OCI-LY3 (cell line): ENCODE data around the gene FANCE.

ENCODE experiments used
- H2AFZ ChIP-seq: fragments of 200-600, 300-600 bp; shearing (Covaris generic); 2 replicates; pipeline ENCODE4 v1.6.0; 2014; ENCODE audit warnings: antibody characterized with exemption, low read depth, low read length
- H3K27ac ChIP-seq: fragments of 200-600, 300-600 bp; sonication (generic); 2 replicates; pipeline ENCODE4 v1.5.1; 2014; ENCODE audit warnings: mild to moderate bottlenecking, low read length, moderate library complexity, mixed read lengths
- H3K27me3 ChIP-seq: fragments of 200-600, 300-600 bp; sonication (generic); 2 replicates; pipeline ENCODE4 v1.6.1; 2014; ENCODE audit warnings: low read depth, low read length, mixed read lengths
- H3K36me3 ChIP-seq: fragments of 200-600, 300-600 bp; sonication (generic); replicated peaks from 2 replicates; pipeline ENCODE3; 2014; ENCODE audit warnings: low read depth, low read length, mixed read lengths
- H3K4me1 ChIP-seq: fragments of 300-600, 200-600 bp; sonication (generic); 2 replicates; pipeline ENCODE4 v1.6.1; 2014; ENCODE audit warnings: low read length, mixed read lengths
- H3K4me2 ChIP-seq: fragments of 200-600, 300-600 bp; sonication (generic); 2 replicates; pipeline ENCODE4 v1.6.1; 2014; ENCODE audit warnings: low read length, mixed read lengths
- H3K4me3 ChIP-seq: fragments of 300-600, 200-600 bp; sonication (generic); 2 replicates; pipeline ENCODE4 v1.5.1; 2014; ENCODE audit warnings: antibody characterized with exemption, mild to moderate bottlenecking, low read length, moderate library complexity
- H3K79me2 ChIP-seq: fragments of 300-600, 200-600 bp; shearing (Covaris generic); 2 replicates; pipeline ENCODE4 v1.6.1; 2014; ENCODE audit warnings: mild to moderate bottlenecking, low read length, mixed read lengths
- H3K9ac ChIP-seq: fragments of 300-600, 200-600 bp; shearing (Covaris generic); 2 replicates; pipeline ENCODE4 v1.6.0; 2014; ENCODE audit warnings: mild to moderate bottlenecking, low read length, moderate library complexity
- H3K9me3 ChIP-seq: fragments of 200-600, 300-600 bp; shearing (Covaris generic); 2 replicates; pipeline ENCODE4 v1.6.1; 2014; ENCODE audit warnings: low read length, mixed read lengths; ENCODE audit not compliant: insufficient read depth
- H4K20me1 ChIP-seq: fragments of 200-600, 300-600 bp; sonication (generic); 2 replicates; pipeline ENCODE4 v1.6.1; 2016; ENCODE audit warnings: low read length, mixed read lengths; ENCODE audit not compliant: insufficient read depth
- CTCF ChIP-seq: fragments of 200-600, 300-600 bp; sonication (generic); IDR thresholded peaks from 2 replicates; pipeline ENCODE4 v1.5.1; 2014; ENCODE audit warnings: antibody characterized with exemption, low read length, low read depth
- EZH2phosphoT487 ChIP-seq: fragments of 200-600 bp; shearing (Covaris generic); IDR thresholded peaks from 2 replicates; pipeline ENCODE4 v1.6.1; 2018; ENCODE audit warnings: antibody characterized with exemption, mixed run types, low read depth

The FANCE gene

GRCh38 chr6:35468980-35469750 is 17.0 kb downstream of the FANCE start:
- H3K9me3 ChIP-seq, result no peaks in the 10 kb centered on the region
- peak overlapping the region; percentile 73 for H3K27ac ChIP-seq
- H3K36me3 ChIP-seq, result peaks cover 43% of the 10 kb centered on the region
- H4K20me1 ChIP-seq, result peaks cover 45% of the 10 kb centered on the region
- H3K4me2 ChIP-seq, result peak overlapping the region; percentile 92
- no peaks in the 10 kb centered on the region for H3K27me3 ChIP-seq
- TF ChIP-seq CTCF (no peak), EZH2phosphoT487 (no peak)
- H3K4me3 ChIP-seq, result peak overlapping the region; percentile 95
- H3K79me2 ChIP-seq, result peaks cover 39% of the 10 kb centered on the region
- H2AFZ ChIP-seq, result no peak overlapping the region
- H3K4me1 ChIP-seq, result peaks cover 27% of the 10 kb centered on the region
- H3K9ac ChIP-seq, result peak overlapping the region; percentile 92

DNA sequence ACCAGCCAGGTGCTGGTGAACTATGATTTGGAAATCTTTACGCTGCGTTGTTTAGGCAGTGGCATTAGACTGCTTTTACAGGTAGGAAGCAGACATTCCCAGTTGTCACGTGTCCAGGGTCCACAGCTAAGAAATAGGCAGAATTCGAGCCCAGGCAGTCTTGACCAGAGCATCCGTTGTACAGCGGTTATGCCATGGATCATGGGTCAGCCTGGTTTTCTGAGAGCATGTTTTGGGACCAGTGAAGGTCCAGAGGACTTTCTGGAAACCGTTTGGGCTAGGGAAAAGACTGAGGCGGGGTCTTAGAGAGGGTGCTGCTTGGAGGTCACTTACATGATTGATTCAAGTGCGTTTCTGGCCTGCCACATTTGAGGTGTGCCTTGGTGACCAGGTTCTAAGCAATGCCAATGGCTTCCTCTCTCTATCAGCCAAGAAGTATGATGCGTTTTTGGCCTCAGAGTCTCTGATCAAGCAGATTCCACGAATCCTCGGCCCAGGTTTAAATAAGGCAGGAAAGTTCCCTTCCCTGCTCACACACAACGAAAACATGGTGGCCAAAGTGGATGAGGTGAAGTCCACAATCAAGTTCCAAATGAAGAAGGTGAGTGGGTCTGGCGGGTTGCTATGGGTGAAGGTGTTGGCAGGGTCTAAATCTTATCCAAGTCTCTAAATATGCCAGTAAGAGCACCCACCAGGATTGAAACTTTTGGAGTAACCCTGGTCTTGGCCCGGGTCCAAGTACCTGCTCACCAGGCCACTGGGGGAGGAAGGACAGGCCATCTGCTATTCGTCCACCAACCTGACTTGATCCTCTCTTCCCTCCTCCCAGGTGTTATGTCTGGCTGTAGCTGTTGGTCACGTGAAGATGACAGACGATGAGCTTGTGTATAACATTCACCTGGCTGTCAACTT is 17.9 kb downstream of the FANCE start:
- H3K27me3 ChIP-seq, result no peaks in the 10 kb centered on the region
- H3K9me3 ChIP-seq, result no peaks in the 10 kb centered on the region
- H3K36me3 ChIP-seq, result peaks cover 43% of the 10 kb centered on the region
- H3K4me2 ChIP-seq, result peak overlapping the region; percentile 92
- peaks cover 45% of the 10 kb centered on the region for H4K20me1 ChIP-seq
- peak overlapping the region; percentile 95 for H3K4me3 ChIP-seq
- H3K27ac ChIP-seq, result peak overlapping the region; percentile 73
- H3K79me2 ChIP-seq, result peaks cover 39% of the 10 kb centered on the region
- H3K4me1 ChIP-seq, result peaks cover 27% of the 10 kb centered on the region
- H3K9ac ChIP-seq, result peak overlapping the region; percentile 92
- H2AFZ ChIP-seq, result no peak overlapping the region
- no peak for TF ChIP-seq CTCF

DNA sequence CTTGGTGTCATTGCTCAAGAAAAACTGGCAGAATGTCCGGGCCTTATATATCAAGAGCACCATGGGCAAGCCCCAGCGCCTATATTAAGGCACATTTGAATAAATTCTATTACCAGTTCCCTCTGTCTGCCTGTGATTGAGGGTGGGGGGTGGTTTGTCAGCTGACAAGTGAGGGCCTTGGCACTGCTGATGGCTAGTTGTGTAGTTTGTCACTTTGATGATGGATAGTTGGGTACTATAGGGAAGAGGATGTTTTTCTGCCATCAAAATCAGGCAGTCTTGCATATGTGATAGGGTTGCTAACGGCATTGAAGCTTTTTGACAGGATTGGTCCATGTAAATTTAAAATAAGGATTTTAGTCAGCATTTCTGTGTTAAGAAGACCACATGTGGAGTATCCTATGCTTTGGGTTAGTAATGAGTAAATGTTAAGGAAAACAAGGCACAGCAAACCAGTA is 18.6 kb downstream of the FANCE start:
- Histone ChIP-seq H3K27me3 (no peaks in the 10 kb centered on the region), H3K9me3 (no peaks in the 10 kb centered on the region), H3K9ac (no peak overlapping the region), H3K4me1 (peaks cover 27% of the 10 kb centered on the region), H4K20me1 (peaks cover 45% of the 10 kb centered on the region), H3K36me3 (peaks cover 43% of the 10 kb centered on the region), H3K79me2 (peaks cover 39% of the 10 kb centered on the region), H3K27ac (peak overlapping the region; percentile 73), H3K4me3 (peak overlapping the region; percentile 95; the same call in 1 of the 2 replicates), H3K4me2 (peak overlapping the region; percentile 92), H2AFZ (no peak overlapping the region)
- TF ChIP-seq CTCF, result no peak
- TF ChIP-seq EZH2phosphoT487, result no peak

- peaks cover 45% of the 10 kb centered on the region for H4K20me1 ChIP-seq
- peaks cover 43% of the 10 kb centered on the region for H3K36me3 ChIP-seq
- no peak overlapping the region for H3K4me2 ChIP-seq
- H3K4me3 ChIP-seq, result no peak overlapping the region
- no peak overlapping the region for H2AFZ ChIP-seq
- H3K79me2 ChIP-seq, result peaks cover 39% of the 10 kb centered on the region
- no peaks in the 10 kb centered on the region for H3K27me3 ChIP-seq
- peaks cover 27% of the 10 kb centered on the region for H3K4me1 ChIP-seq
- no peaks in the 10 kb centered on the region for H3K9me3 ChIP-seq
- TF ChIP-seq CTCF (no peak), EZH2phosphoT487 (no peak)
- H3K9ac ChIP-seq, result no peak overlapping the region
- H3K27ac ChIP-seq, result peak overlapping the region; percentile 8; the same call in 1 of the 2 replicates
Measured at GRCh38 chr6:35471836-35472345, 19.8 kb downstream of the FANCE start.
